ENCODE results near the gene OR52A5.
"Not testable (repeated sequence)": the region's sequence is repeated elsewhere in the genome, so short reads cannot be mapped to it uniquely, and the experiment has no call there.

OR52A5 gene

DNA sequence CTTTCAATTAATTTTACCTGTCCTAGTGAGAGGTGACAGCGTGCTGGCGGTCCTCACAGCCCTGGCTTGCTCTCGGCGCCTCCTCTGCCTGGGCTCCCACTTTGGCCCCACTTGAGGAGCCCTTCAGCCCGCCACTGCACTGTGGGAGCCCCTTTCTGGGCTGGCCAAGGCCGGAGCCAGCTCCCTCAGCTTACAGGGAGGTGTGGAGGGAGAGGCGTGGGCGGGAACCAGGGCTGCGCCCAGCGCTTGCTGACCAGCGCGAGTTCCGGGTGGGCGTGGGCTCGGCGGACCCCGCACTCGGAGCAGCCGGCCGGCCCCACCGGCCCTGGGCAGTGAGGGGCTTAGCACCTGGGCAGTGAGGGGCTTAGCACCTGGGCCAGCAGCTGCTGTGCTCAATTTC is 6.0 kb upstream of the OR52A5 start:
- H3K4me1 ChIP-seq (ENCODE audit: control insufficient read depth, insufficient read depth, low read length); H3K36me3 ChIP-seq (ENCODE audit: control insufficient read depth, insufficient read depth, low read length); H3K9me3 ChIP-seq (ENCODE audit: control insufficient read depth, low read length); H3K9ac ChIP-seq (ENCODE audit: low read length); H3K27me3 ChIP-seq (ENCODE audit: control insufficient read depth, insufficient read depth, low read length); H3K4me3 ChIP-seq (ENCODE audit: low read length): not testable (repeated sequence)

DNA sequence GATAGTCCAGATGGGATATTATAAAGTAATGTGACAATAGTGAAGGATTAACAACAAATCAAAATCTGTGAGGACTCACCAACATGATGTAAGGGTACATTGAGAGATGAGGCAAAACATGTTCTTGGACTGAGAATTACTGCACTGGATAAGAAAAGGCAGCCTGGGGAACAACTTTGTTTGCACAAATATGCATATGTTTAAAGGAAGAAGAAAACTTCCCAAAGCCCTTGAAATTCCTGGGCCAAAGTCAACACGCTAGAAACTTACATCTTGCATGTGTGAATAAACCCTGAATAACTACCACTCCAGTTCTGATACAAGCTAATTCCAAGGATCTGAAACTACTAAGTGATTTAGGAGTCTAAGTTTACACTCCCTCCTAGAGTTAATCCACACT is 1.1 kb downstream of the OR52A5 start:
- Histone ChIP-seq H3K9me3 (ENCODE audit: control insufficient read depth, low read length) (no peaks in the 10 kb centered on the region), H3K9ac (ENCODE audit: low read length) (no peak overlapping the region), H3K4me3 (ENCODE audit: low read length) (no peak overlapping the region), H3K27me3 (ENCODE audit: control insufficient read depth, insufficient read depth, low read length) (no peaks in the 10 kb centered on the region), H3K36me3 (ENCODE audit: control insufficient read depth, insufficient read depth, low read length) (no peaks in the 10 kb centered on the region), H3K4me1 (ENCODE audit: control insufficient read depth, insufficient read depth, low read length) (no peaks in the 10 kb centered on the region)

DNA sequence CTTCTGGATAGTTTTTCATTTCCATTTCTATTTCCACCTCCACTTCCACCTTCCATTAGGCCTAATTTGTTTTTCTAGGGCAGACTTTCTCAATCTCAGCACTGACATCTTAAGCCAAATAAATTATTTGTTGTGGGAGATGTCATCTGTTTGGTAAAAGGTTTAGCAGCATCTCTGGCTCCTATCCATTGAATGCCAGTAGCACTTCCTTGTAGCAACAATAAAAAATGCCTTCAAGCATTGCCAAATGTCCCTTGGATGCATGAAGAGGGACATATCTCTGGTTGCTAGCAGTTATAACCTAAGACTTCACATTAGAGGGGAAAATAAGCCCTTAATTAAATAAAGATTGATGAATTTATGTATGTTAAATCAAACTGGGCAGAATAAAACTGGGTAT is 1.9 kb downstream of the OR52A5 start:
- H3K36me3 ChIP-seq (ENCODE audit: control insufficient read depth, insufficient read depth, low read length), result no peaks in the 10 kb centered on the region

DNA sequence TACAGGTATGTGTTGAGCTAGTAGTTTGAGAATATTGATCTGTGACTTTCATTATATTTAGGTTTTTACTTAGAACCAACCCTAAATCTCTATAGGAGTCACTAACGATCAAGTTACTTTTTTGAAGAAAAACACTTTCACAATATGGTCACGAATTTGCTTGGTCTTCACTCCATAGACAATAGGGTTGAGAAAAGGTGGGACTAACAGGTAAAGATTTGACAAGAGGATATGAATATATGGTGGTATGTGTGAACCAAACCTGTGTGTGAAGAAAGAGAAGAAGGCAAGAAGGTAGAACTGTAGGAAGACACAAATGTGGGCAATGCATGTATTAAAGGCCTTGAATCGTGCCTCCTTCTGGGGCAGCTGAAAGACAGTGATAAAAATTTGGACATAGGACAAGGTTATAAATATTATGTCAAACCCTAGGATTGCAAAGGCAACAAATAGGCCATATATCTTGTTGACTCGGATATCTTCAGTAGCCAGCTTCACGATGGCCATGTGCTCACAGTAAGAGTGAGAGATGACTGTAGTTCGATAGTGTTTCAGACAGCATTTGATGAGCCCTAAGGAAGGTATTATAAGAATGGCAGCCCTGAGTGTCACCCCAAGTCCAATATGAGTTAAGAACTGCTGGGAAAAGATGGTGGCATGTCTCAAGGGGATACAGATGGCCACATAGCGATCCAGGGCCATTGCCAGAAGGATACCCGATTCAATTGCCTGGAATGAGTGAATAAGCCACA is 6.4 kb downstream of the OR52A5 start:
- Histone ChIP-seq H3K9me3 (ENCODE audit: control insufficient read depth, low read length) (no peaks in the 10 kb centered on the region), H3K36me3 (ENCODE audit: control insufficient read depth, insufficient read depth, low read length) (no peaks in the 10 kb centered on the region), H3K4me1 (ENCODE audit: control insufficient read depth, insufficient read depth, low read length) (no peaks in the 10 kb centered on the region), H3K27me3 (ENCODE audit: control insufficient read depth, insufficient read depth, low read length) (no peaks in the 10 kb centered on the region), H3K9ac (ENCODE audit: low read length) (no peak overlapping the region), H3K4me3 (ENCODE audit: low read length) (no peak overlapping the region)

More for the DNA sequence above, 1.9 kb downstream of the OR52A5 start:
- Histone ChIP-seq H3K9me3 (ENCODE audit: control insufficient read depth, low read length) (no peaks in the 10 kb centered on the region), H3K9ac (ENCODE audit: low read length) (no peak overlapping the region), H3K4me3 (ENCODE audit: low read length) (no peak overlapping the region), H3K27me3 (ENCODE audit: control insufficient read depth, insufficient read depth, low read length) (no peaks in the 10 kb centered on the region), H3K4me1 (ENCODE audit: control insufficient read depth, insufficient read depth, low read length) (no peaks in the 10 kb centered on the region)

DNA sequence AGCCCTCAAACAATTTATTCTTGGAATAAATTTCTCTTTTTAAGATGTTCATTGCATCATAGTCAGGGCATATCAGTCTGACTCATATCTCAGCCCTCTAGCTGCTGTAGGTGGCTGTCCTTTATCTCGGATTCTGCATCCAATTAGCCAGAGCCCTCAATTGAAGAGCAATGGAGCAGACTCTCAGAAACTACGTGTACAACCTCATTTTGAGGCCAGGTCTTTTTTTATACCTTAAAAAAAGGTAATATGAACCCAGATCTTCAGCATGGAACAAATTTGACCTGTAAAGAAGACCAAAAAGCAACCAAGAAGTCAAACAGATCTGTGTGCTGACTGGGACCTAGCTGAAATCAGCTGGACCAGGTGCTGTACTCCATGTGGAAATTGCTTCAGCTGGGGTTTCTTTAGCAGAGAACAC is 8.7 kb downstream of the OR52A5 start:
- Histone ChIP-seq H3K36me3 (ENCODE audit: control insufficient read depth, insufficient read depth, low read length) (no peaks in the 10 kb centered on the region), H3K9ac (ENCODE audit: low read length) (no peak overlapping the region), H3K4me3 (ENCODE audit: low read length) (no peak overlapping the region), H3K9me3 (ENCODE audit: control insufficient read depth, low read length) (no peaks in the 10 kb centered on the region), H3K27me3 (ENCODE audit: control insufficient read depth, insufficient read depth, low read length) (no peaks in the 10 kb centered on the region), H3K4me1 (ENCODE audit: control insufficient read depth, insufficient read depth, low read length) (no peaks in the 10 kb centered on the region)

DNA sequence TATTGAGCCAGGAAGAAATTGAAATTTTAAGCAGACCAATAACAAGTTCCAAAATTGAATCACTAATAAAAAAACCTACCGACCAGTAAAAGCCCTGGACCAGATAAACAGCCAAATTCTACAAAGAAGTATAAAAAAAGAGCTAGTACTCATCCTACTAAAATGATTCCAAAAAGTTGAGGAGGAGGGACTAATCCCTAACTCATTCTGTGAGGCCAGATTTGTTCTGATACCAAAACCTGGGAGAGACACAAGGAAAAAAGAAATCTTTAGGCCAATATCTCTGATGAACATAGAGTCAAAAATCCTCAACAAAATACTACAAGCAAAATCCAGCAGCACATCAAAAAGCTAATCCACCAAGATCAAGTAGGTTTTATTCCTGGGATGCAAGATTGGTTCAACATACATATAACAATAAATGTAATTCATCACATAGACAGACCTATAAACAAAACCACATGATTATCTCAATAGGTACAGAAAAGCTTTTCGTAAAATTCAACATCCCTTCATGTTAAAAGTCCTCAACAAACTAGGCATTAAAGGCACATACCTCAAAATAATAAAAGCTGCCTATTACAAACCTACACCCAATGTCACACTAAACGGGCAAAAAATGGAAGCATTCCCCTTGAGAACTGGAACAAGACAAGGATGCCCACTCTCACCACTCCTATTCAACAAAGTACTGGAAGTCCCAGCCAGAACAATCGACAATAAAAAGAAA is 13.1 kb downstream of the OR52A5 start:
- H3K4me1 ChIP-seq (ENCODE audit: control insufficient read depth, insufficient read depth, low read length), result no peaks in the 10 kb centered on the region

DNA sequence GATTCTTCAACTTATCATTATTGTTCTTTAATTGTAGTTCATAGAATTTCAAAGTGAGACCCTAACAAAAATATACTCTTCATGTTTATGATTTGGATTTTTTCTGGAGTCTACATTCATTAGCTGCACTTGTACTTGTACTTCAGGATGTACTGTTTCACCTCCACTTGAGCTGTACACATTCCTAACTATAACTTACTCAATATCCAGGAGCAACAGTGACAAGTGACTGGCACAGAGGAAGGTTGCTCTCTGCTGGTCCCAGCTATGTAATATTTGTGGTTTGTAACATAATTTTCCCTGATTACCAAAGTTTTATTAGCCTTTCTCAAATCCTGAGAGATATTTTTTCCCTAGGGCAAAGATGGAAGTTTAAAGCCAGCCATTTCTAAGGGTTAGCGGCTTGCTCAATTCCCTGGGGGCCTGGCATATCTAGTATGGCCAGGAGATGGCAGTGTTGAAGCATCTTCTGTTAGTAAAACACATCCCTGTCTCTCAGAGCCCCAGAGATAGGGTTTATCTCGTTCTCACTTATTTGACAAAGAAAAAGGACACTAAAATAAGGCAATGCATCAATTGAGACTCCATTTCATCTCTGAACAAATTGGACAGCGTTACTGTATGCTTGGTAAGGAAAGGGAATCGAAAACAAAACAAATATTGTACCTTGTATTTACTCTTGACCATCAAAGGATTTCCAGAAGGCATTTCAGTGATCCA is 14.2 kb downstream of the OR52A5 start:
- H3K9me3 ChIP-seq (ENCODE audit: control insufficient read depth, low read length), result no peaks in the 10 kb centered on the region
- H3K36me3 ChIP-seq (ENCODE audit: control insufficient read depth, insufficient read depth, low read length), result no peaks in the 10 kb centered on the region
- H3K4me3 ChIP-seq (ENCODE audit: low read length), result no peak overlapping the region
- no peaks in the 10 kb centered on the region for H3K4me1 ChIP-seq (ENCODE audit: control insufficient read depth, insufficient read depth, low read length)
- H3K9ac ChIP-seq (ENCODE audit: low read length), result no peak overlapping the region
- no peaks in the 10 kb centered on the region for H3K27me3 ChIP-seq (ENCODE audit: control insufficient read depth, insufficient read depth, low read length)

More for the DNA sequence above, 13.1 kb downstream of the OR52A5 start:
- no peaks in the 10 kb centered on the region for H3K27me3 ChIP-seq (ENCODE audit: control insufficient read depth, insufficient read depth, low read length)
- H3K9ac ChIP-seq (ENCODE audit: low read length), result no peak overlapping the region
- H3K9me3 ChIP-seq (ENCODE audit: control insufficient read depth, low read length), result no peaks in the 10 kb centered on the region
- H3K4me3 ChIP-seq (ENCODE audit: low read length), result no peak overlapping the region
- H3K36me3 ChIP-seq (ENCODE audit: control insufficient read depth, insufficient read depth, low read length), result no peaks in the 10 kb centered on the region

DNA sequence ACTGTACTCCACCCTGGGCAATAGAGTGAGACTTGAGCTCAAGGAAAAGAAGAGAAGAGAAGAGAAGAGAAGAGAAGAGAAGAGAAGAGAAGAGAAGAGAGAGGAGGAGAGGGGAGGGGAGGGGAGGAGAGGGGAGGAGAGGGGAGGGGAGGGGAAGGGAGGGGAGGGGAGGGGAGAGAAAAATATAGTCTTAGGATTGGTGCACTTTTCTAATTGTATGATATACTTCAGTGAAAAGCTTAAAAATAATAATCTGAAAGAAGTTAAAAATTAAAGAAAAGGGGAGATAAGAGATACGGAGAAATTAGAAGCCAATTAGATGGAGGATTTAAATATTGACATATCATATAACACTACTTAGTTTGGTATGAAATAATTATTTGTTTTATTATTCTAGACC is 19.3 kb downstream of the OR52A5 start:
- Histone ChIP-seq H3K9ac (ENCODE audit: low read length) (no peak overlapping the region), H3K27me3 (ENCODE audit: control insufficient read depth, insufficient read depth, low read length) (no peaks in the 10 kb centered on the region), H3K4me1 (ENCODE audit: control insufficient read depth, insufficient read depth, low read length) (no peaks in the 10 kb centered on the region), H3K9me3 (ENCODE audit: control insufficient read depth, low read length) (no peaks in the 10 kb centered on the region), H3K4me3 (ENCODE audit: low read length) (no peak overlapping the region), H3K36me3 (ENCODE audit: control insufficient read depth, insufficient read depth, low read length) (no peaks in the 10 kb centered on the region)

DNA sequence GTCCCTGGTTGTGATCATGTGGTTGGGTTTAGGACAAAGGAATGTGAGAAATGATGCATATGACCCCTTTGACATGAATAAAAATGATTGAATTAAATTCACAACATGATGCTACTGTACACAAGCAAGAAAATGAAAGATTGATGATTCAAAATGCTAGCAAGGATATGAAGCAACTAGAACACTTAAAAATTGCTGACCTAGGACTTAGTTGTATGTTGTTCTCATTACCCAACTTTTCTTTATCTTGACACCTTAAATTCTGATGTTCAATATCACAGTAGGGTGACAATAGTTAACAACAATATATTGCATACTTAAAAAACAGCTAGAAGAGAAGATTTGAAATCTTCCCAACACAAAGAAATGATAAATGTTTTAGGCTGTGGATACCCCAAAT is 20.6 kb downstream of the OR52A5 start:
- Histone ChIP-seq H3K27me3 (ENCODE audit: control insufficient read depth, insufficient read depth, low read length) (no peaks in the 10 kb centered on the region), H3K9ac (ENCODE audit: low read length) (no peak overlapping the region), H3K36me3 (ENCODE audit: control insufficient read depth, insufficient read depth, low read length) (no peaks in the 10 kb centered on the region), H3K4me1 (ENCODE audit: control insufficient read depth, insufficient read depth, low read length) (no peaks in the 10 kb centered on the region), H3K4me3 (ENCODE audit: low read length) (no peak overlapping the region), H3K9me3 (ENCODE audit: control insufficient read depth, low read length) (no peaks in the 10 kb centered on the region)

DNA sequence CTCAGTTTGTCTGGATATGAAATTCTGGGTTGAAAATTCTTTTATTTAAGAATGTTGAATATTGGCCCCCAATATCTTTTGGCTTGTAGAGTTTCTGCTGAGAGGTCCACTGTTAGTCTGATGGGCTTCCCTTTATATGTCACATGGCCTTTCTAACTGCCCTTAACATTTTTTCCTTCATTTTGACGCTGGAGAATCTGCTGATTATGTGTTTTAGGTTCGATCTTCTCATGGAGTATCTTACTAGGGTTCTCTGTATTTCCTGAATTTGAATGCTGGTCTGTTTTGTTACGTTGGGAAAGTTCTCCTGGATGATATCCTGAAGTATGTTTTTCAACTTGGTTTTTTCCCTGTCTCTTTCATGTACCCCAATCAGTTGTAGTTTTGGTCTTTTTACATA is 22.8 kb downstream of the OR52A5 start:
- H3K4me3 ChIP-seq (ENCODE audit: low read length), result no peak overlapping the region
- H3K9me3 ChIP-seq (ENCODE audit: control insufficient read depth, low read length), result no peaks in the 10 kb centered on the region
- no peak overlapping the region for H3K9ac ChIP-seq (ENCODE audit: low read length)

DNA sequence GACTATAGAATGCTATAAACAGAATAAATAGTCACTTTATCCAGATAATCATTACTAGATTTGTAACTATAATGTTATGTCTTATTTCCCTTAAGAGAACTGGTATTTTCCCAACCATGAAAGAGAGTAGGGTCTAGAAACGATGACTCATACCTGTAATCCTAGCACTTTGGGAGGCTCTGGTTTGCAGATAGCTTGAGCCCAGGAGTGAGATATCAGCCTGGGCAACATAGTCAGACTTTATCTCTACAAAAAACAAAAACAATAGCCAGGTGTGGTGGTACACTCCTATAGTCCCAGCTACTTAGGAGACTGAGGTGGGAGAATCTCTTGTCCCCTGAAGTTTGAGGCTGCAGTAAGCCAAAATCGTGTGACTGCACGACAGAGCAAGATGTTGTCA is 30.9 kb downstream of the OR52A5 start:
- Histone ChIP-seq H3K9me3 (ENCODE audit: control insufficient read depth, low read length) (no peaks in the 10 kb centered on the region), H3K9ac (ENCODE audit: low read length) (no peak overlapping the region), H3K36me3 (ENCODE audit: control insufficient read depth, insufficient read depth, low read length) (no peaks in the 10 kb centered on the region), H3K27me3 (ENCODE audit: control insufficient read depth, insufficient read depth, low read length) (no peaks in the 10 kb centered on the region), H3K4me3 (ENCODE audit: low read length) (no peak overlapping the region), H3K4me1 (ENCODE audit: control insufficient read depth, insufficient read depth, low read length) (no peaks in the 10 kb centered on the region)

More for the DNA sequence above, 22.8 kb downstream of the OR52A5 start:
- Histone ChIP-seq H3K36me3 (ENCODE audit: control insufficient read depth, insufficient read depth, low read length) (no peaks in the 10 kb centered on the region), H3K27me3 (ENCODE audit: control insufficient read depth, insufficient read depth, low read length) (no peaks in the 10 kb centered on the region), H3K4me1 (ENCODE audit: control insufficient read depth, insufficient read depth, low read length) (no peaks in the 10 kb centered on the region)

DNA sequence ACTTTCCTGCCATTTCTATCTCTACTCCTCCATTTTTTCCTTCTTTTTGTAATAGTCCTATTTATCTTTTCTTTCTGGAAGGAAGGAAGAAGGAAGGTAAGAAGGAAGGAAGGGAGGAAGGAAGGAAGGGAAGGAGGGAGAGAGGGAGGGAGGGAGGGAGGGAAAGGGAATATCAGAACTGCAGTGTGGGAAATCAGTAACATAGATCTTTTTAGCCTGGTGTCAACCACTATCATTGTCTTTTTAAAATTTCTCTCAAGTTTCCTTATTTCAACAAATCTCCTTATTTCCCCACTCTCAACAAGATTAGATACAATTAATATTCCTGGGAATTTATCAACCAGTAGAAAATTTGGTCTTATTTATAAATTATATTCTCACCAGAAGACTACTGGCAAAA is 35.1 kb downstream of the OR52A5 start:
- Histone ChIP-seq H3K36me3 (ENCODE audit: control insufficient read depth, insufficient read depth, low read length) (no peaks in the 10 kb centered on the region), H3K27me3 (ENCODE audit: control insufficient read depth, insufficient read depth, low read length) (no peaks in the 10 kb centered on the region), H3K9me3 (ENCODE audit: control insufficient read depth, low read length) (no peaks in the 10 kb centered on the region), H3K9ac (ENCODE audit: low read length) (no peak overlapping the region), H3K4me3 (ENCODE audit: low read length) (no peak overlapping the region), H3K4me1 (ENCODE audit: control insufficient read depth, insufficient read depth, low read length) (no peaks in the 10 kb centered on the region)
